ENCODE results near the gene PLGRKT.

PLGRKT gene

DNA sequence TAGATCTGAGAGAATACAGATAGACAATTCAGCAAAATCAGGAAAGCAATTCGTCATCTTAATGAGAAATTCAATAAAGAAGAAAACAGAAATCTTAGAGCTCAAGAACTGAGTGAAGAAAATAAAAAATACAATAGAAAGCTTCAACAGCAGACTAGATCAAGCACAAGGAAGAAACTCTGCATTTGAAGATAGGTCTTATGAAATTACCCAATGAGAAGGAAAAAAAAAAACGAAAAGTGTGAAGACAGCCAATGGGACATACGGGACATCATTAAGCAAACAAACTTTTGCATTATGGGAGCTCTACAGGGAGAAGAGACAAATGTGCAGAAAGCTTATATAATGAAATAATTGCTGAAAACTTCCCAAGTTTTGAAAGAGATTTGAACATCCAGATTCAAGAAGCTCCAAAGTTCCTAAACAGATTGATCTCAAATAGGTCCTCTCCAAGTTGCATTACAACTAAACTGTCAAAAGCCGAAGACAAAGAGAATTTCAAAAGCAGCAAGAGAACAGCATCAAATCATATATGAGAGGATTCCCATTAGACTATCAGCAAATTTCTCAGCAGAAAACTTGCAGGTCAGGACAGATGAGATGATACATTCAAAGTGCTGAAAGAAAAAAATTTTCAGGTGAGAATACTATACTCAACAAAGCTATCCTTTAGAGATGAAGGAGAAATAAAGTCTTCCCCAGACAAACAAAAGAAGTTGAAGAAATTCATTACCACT lies 122.4 kb downstream of the PLGRKT start:
- Histone ChIP-seq H3K4me2 (ENCODE audit: low read depth, low read length, poor library complexity, severe bottlenecking) (no peak overlapping the region), H3K79me2 (ENCODE audit: insufficient read depth, low read length) (no peaks in the 10 kb centered on the region), H3K9me3 (ENCODE audit: insufficient read depth, low read depth, low read length) (peaks cover 18% of the 10 kb centered on the region), H2AFZ (ENCODE audit: low read length) (no peak overlapping the region), H4K20me1 (ENCODE audit: insufficient read depth, low read length, poor library complexity, severe bottlenecking) (no peaks in the 10 kb centered on the region), H3K27me3 (ENCODE audit: insufficient read depth, low read length, poor library complexity, severe bottlenecking) (no peaks in the 10 kb centered on the region), H3K9me2 (replicated peaks; ENCODE audit: low read depth, low read length) (no peaks in the 10 kb centered on the region), H3K9ac (ENCODE audit: low read depth, low read length, poor library complexity, severe bottlenecking) (no peak overlapping the region), H3K36me3 (ENCODE audit: insufficient read depth, low read length) (no peaks in the 10 kb centered on the region), H3K4me3 (ENCODE audit: low read length, poor library complexity, severe bottlenecking) (no peak overlapping the region), H3F3A (ENCODE audit: low read depth) (no peaks in the 10 kb centered on the region), H3K4me1 (ENCODE audit: insufficient read depth, low read length, poor library complexity, severe bottlenecking) (no peaks in the 10 kb centered on the region)
- TF ChIP-seq EZH2phosphoT487 (IDR thresholded peaks at IDR 0.05; ENCODE audit: borderline replicate concordance) = no peak
- TF ChIP-seq, protein P1, sequence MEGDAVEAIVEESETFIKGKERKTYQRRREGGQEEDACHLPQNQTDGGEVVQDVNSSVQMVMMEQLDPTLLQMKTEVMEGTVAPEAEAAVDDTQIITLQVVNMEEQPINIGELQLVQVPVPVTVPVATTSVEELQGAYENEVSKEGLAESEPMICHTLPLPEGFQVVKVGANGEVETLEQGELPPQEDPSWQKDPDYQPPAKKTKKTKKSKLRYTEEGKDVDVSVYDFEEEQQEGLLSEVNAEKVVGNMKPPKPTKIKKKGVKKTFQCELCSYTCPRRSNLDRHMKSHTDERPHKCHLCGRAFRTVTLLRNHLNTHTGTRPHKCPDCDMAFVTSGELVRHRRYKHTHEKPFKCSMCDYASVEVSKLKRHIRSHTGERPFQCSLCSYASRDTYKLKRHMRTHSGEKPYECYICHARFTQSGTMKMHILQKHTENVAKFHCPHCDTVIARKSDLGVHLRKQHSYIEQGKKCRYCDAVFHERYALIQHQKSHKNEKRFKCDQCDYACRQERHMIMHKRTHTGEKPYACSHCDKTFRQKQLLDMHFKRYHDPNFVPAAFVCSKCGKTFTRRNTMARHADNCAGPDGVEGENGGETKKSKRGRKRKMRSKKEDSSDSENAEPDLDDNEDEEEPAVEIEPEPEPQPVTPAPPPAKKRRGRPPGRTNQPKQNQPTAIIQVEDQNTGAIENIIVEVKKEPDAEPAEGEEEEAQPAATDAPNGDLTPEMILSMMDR (conservative IDR thresholded peaks at IDR 0.05; ENCODE audit: low read length) = no peak

DNA sequence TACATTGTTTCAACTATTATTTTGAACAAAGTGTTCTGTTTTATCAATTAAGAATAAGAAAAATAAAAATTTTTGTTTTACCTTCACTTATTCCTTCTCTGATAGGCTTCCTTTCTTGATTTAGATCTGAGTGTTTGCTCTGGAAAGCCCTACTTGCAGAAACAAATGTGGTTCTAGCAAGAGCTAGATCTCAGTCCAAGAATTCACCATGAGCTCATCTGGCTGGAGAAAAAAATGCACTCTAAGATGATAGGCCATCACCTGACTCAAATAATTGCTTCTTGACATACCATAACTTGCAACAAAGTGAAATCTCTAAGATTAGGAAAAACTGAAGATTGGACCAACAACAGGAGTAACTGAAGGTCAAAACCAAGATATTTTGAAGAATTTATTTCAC lies 126.9 kb downstream of the PLGRKT start:
- H3K27me3 ChIP-seq (ENCODE audit: insufficient read depth, low read length, poor library complexity, severe bottlenecking) = no peaks in the 10 kb centered on the region
- peaks cover 13% of the 10 kb centered on the region for H3K9me3 ChIP-seq (ENCODE audit: insufficient read depth, low read depth, low read length)
- no peak overlapping the region for H2AFZ ChIP-seq (ENCODE audit: low read length)
- H3K4me2 ChIP-seq (ENCODE audit: low read depth, low read length, poor library complexity, severe bottlenecking) = no peak overlapping the region
- no peak for TF ChIP-seq EZH2phosphoT487 (IDR thresholded peaks at IDR 0.05; ENCODE audit: borderline replicate concordance)
- TF ChIP-seq, protein P1 (conservative IDR thresholded peaks at IDR 0.05; ENCODE audit: low read length) = no peak
- H3K36me3 ChIP-seq (ENCODE audit: insufficient read depth, low read length) = no peaks in the 10 kb centered on the region
- no peaks in the 10 kb centered on the region for H3K9me2 ChIP-seq (replicated peaks; ENCODE audit: low read depth, low read length)
- H3F3A ChIP-seq (ENCODE audit: low read depth) = no peaks in the 10 kb centered on the region
- no peaks in the 10 kb centered on the region for H3K79me2 ChIP-seq (ENCODE audit: insufficient read depth, low read length)
- peaks cover 21% of the 10 kb centered on the region for H3K4me1 ChIP-seq (ENCODE audit: insufficient read depth, low read length, poor library complexity, severe bottlenecking)
- H4K20me1 ChIP-seq (ENCODE audit: insufficient read depth, low read length, poor library complexity, severe bottlenecking) = no peaks in the 10 kb centered on the region
- no peak overlapping the region for H3K4me3 ChIP-seq (ENCODE audit: low read length, poor library complexity, severe bottlenecking)
- H3K9ac ChIP-seq (ENCODE audit: low read depth, low read length, poor library complexity, severe bottlenecking) = no peak overlapping the region
